Measurements from ENCODE around the gene LIG1. TPM values are rescaled to one million over a fixed set of nuclear protein-coding genes. Genes with fewer than 3 reads are reported as not detected.
A peak's percentile ranks its signal among the peaks of the same experiment; 100 is the strongest.

LIG1 gene
- total and polyA plus RNA-seq, 9 of the 15 experiments (the other 6 are each of a cell fraction or from before 2014, with no cell fraction given), result 9.6 to 114 (median 71.1) TPM

DNA sequence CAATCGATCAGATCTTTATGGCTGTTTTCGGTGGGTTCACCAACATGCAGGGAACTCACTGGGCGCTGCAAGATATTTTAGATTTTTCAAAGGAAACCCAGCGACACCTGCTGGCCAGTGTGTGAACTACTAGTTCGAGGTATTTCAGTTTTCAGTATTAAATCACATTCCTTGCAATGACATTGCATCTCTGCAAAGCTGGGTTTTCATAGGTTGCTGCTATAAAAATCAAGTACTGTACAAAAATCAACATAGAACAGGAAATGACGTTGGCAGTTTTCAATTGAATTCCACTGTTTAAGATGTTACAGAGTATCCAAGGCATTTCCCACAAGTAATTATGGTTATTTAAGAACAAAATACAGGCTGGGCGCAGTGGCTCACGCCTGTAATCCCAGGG, 17.6 kb downstream of the LIG1 start:
- no peaks in the 10 kb centered on the region for H3K27me3 ChIP-seq (ENCODE audit: control insufficient read depth in 2 of 2, insufficient read depth in 2 of 2, low read length in 2 of 2)
- H3K4me3 ChIP-seq, result no peak overlapping the region
- H3K36me3 ChIP-seq (ENCODE audit: control insufficient read depth, insufficient read depth, low read length), result peaks cover 84% of the 10 kb centered on the region; the same call in 2 of the 3 replicates
- H3K9me1 ChIP-seq (ENCODE audit: control insufficient read depth, insufficient read depth, low read length), result peaks cover 3% of the 10 kb centered on the region
- no peak overlapping the region for H2AFZ ChIP-seq (ENCODE audit: low read depth, low read length)
- no peak overlapping the region for H3K9ac ChIP-seq (ENCODE audit: insufficient read depth in 1 of 2, low read depth in 2 of 2, low read length in 2 of 2)
- WGBS (ENCODE audit: insufficient coverage, low coverage, missing lambda C conversion rate), result 29% methylated on average over 8 of the region's 8 CpGs
- DNase-seq (ENCODE audit: extremely low read depth in 1 of 4, low spot score in 3 of 4), result peak; percentile 47 to 70 (median 56)
- in situ Hi-C loops (cut with MboI), result no loop called here
- peak; percentile 78 for ATAC-seq
- H3K79me2 ChIP-seq (ENCODE audit: control insufficient read depth, insufficient read depth, low read length), result no peaks in the 10 kb centered on the region
- no peak overlapping the region for H3K4me2 ChIP-seq (ENCODE audit: insufficient read depth, low read length)
- H4K20me1 ChIP-seq (replicated peaks; ENCODE audit: control insufficient read depth, insufficient read depth, low read length), result no peaks in the 10 kb centered on the region
- no peaks in the 10 kb centered on the region; a peak in 1 of 5 replicates for H3K4me1 ChIP-seq (replicated peaks in 1 of 2; ENCODE audit: control insufficient read depth in 2 of 2, insufficient read depth in 2 of 2, low read length in 2 of 2)
- ChIA-PET CTCF (ENCODE audit: low intra/inter-chr PET ratio) (interaction anchor here (0.6 to 2.3 kb wide), 7 partner anchors 20 to 358 kb away, joined by 3 to 18 read pairs (median 3); no protein-coding TSS in a partner anchor), POLR2A (interaction anchor here (1.0 kb wide), 1 partner anchor 27 kb away, joined by 3 read pairs; no protein-coding TSS in a partner anchor)
- no TSS peak for BruUV-seq (replicated peaks)
- FAIRE-seq, result peak; percentile 95
- no peaks in the 10 kb centered on the region for H3K9me3 ChIP-seq (replicated peaks; ENCODE audit: control insufficient read depth, insufficient read depth, low read depth, low read length)
- intact Hi-C loops (cut with micrococcal nuclease), result loop anchor here (1.0 kb wide), 1 partner anchor 45 kb away; no protein-coding TSS in a partner anchor
- no peak overlapping the region for H3K27ac ChIP-seq (ENCODE audit: extremely low read depth, low read depth, low read length)
- TF ChIP-seq, protein P1, sequence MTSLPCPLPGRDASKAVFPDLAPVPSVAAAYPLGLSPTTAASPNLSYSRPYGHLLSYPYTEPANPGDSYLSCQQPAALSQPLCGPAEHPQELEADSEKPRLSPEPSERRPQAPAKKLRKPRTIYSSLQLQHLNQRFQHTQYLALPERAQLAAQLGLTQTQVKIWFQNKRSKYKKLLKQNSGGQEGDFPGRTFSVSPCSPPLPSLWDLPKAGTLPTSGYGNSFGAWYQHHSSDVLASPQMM (CRISPR knock-in tag; IDR thresholded peaks at IDR 0.05), result no peak
- TF ChIP-seq, protein P2, sequence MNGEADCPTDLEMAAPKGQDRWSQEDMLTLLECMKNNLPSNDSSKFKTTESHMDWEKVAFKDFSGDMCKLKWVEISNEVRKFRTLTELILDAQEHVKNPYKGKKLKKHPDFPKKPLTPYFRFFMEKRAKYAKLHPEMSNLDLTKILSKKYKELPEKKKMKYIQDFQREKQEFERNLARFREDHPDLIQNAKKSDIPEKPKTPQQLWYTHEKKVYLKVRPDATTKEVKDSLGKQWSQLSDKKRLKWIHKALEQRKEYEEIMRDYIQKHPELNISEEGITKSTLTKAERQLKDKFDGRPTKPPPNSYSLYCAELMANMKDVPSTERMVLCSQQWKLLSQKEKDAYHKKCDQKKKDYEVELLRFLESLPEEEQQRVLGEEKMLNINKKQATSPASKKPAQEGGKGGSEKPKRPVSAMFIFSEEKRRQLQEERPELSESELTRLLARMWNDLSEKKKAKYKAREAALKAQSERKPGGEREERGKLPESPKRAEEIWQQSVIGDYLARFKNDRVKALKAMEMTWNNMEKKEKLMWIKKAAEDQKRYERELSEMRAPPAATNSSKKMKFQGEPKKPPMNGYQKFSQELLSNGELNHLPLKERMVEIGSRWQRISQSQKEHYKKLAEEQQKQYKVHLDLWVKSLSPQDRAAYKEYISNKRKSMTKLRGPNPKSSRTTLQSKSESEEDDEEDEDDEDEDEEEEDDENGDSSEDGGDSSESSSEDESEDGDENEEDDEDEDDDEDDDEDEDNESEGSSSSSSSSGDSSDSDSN (IDR thresholded peaks at IDR 0.05; ENCODE audit: borderline replicate concordance in 1 of 2, low read depth in 2 of 2, low read length in 2 of 2), result no peak
- TF ChIP-seq ZBTB17 (CRISPR knock-in tag; IDR thresholded peaks at IDR 0.05) (no peak), JUND (IDR thresholded peaks at IDR 0.05; ENCODE audit: borderline replicate concordance, low read depth, low read length) (peak; percentile 11; the same call in 1 of the 2 replicates), JUND (tag; IDR thresholded peaks at IDR 0.05; ENCODE audit: borderline replicate concordance, low read depth, low read length) (no peak), SLC30A9 (CRISPR knock-in tag; IDR thresholded peaks at IDR 0.05) (no peak)
- TF ChIP-seq, protein P3, sequence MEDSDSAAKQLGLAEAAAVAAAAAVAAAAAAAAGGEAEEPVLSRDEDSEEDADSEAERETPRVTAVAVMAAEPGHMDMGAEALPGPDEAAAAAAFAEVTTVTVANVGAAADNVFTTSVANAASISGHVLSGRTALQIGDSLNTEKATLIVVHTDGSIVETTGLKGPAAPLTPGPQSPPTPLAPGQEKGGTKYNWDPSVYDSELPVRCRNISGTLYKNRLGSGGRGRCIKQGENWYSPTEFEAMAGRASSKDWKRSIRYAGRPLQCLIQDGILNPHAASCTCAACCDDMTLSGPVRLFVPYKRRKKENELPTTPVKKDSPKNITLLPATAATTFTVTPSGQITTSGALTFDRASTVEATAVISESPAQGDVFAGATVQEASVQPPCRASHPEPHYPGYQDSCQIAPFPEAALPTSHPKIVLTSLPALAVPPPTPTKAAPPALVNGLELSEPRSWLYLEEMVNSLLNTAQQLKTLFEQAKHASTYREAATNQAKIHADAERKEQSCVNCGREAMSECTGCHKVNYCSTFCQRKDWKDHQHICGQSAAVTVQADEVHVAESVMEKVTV (CRISPR knock-in tag; IDR thresholded peaks at IDR 0.05), result peak; percentile 65; the same call in 1 of the 2 replicates
- TF ChIP-seq, protein P4, sequence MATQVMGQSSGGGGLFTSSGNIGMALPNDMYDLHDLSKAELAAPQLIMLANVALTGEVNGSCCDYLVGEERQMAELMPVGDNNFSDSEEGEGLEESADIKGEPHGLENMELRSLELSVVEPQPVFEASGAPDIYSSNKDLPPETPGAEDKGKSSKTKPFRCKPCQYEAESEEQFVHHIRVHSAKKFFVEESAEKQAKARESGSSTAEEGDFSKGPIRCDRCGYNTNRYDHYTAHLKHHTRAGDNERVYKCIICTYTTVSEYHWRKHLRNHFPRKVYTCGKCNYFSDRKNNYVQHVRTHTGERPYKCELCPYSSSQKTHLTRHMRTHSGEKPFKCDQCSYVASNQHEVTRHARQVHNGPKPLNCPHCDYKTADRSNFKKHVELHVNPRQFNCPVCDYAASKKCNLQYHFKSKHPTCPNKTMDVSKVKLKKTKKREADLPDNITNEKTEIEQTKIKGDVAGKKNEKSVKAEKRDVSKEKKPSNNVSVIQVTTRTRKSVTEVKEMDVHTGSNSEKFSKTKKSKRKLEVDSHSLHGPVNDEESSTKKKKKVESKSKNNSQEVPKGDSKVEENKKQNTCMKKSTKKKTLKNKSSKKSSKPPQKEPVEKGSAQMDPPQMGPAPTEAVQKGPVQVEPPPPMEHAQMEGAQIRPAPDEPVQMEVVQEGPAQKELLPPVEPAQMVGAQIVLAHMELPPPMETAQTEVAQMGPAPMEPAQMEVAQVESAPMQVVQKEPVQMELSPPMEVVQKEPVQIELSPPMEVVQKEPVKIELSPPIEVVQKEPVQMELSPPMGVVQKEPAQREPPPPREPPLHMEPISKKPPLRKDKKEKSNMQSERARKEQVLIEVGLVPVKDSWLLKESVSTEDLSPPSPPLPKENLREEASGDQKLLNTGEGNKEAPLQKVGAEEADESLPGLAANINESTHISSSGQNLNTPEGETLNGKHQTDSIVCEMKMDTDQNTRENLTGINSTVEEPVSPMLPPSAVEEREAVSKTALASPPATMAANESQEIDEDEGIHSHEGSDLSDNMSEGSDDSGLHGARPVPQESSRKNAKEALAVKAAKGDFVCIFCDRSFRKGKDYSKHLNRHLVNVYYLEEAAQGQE (IDR thresholded peaks at IDR 0.05; ENCODE audit: borderline replicate concordance), result peak; percentile 76
- TF ChIP-seq, protein P4 (CRISPR knock-in tag; IDR thresholded peaks at IDR 0.05; ENCODE audit: low read depth), result no peak

Data from K562 (cell line).